H9 (cell line): ENCODE results near the gene TERC. TPM values are rescaled to one million over a fixed set of nuclear protein-coding genes. Genes with fewer than 3 reads are reported as not detected.

Source experiments
- DNase-seq: peaks from one replicate; pipeline ENCODE4 v3.0.0-alpha.2; 2017
- H2AFZ ChIP-seq: one replicate; pipeline ENCODE4 v1.6.1; 2013; ENCODE audit warnings: mild to moderate bottlenecking, low read length, control low read depth, moderate library complexity
- H2AK5ac ChIP-seq: 2 replicates; pipeline ENCODE4 v1.6.1; 2013; ENCODE audit warnings: low read length, control low read depth, mixed read lengths; ENCODE audit not compliant: insufficient read length
- H2BK120ac ChIP-seq: one replicate; pipeline ENCODE4 v1.6.1; 2013; ENCODE audit warnings: low read depth, mild to moderate bottlenecking, low read length, control low read depth, inconsistent platforms; ENCODE audit not compliant: poor library complexity, severe bottlenecking
- H2BK12ac ChIP-seq: 2 replicates; pipeline ENCODE4 v1.6.1; 2013; ENCODE audit warnings: low read length, control low read depth, mixed read lengths, low read depth; ENCODE audit not compliant: insufficient read length
- H2BK15ac ChIP-seq: 2 replicates; pipeline ENCODE4 v1.6.1; 2013; ENCODE audit warnings: low read depth, low read length, control low read depth
- H2BK20ac ChIP-seq: one replicate; pipeline ENCODE4 v1.6.1; 2013; ENCODE audit warnings: low read depth, mild to moderate bottlenecking, low read length, control low read depth, inconsistent platforms; ENCODE audit not compliant: poor library complexity, severe bottlenecking
- H2BK5ac ChIP-seq: 2 replicates; pipeline ENCODE4 v1.6.1; 2013; ENCODE audit warnings: low read length, control low read depth, mixed read lengths; ENCODE audit not compliant: insufficient read length
- H3K14ac ChIP-seq: 2 replicates; pipeline ENCODE4 v1.6.1; 2013; ENCODE audit warnings: low read length, control low read depth; ENCODE audit not compliant: insufficient read depth
- H3K18ac ChIP-seq: 2 replicates; pipeline ENCODE4 v1.6.1; 2013; ENCODE audit warnings: low read depth, mild to moderate bottlenecking, mixed read lengths, low read length, control low read depth; ENCODE audit not compliant: insufficient read length
- H3K23ac ChIP-seq: 2 replicates; pipeline ENCODE4 v1.6.1; 2013; ENCODE audit warnings: low read length, control low read depth, mixed read lengths, low read depth; ENCODE audit not compliant: insufficient read length
- H3K23me2 ChIP-seq: 2 replicates; pipeline ENCODE4 v1.6.1; 2013; ENCODE audit warnings: low read depth, mild to moderate bottlenecking, mixed read lengths, low read length, control low read depth; ENCODE audit not compliant: insufficient read length, poor library complexity, severe bottlenecking
- H3K27ac ChIP-seq: 2 replicates; pipeline ENCODE4 v1.5.1; 2013; ENCODE audit warnings: low read length, control low read depth, mixed read lengths, low read depth; ENCODE audit not compliant: insufficient read length
- H3K27me3 ChIP-seq: 2 replicates; pipeline ENCODE4 v1.6.1; 2013; ENCODE audit warnings: low read length, control low read depth, inconsistent platforms; ENCODE audit not compliant: insufficient read depth
- H3K4ac ChIP-seq: 2 replicates; pipeline ENCODE4 v1.6.1; 2013; ENCODE audit warnings: low read depth, mild to moderate bottlenecking, control low read depth, inconsistent platforms, low read length, moderate library complexity
- H3K4me1 ChIP-seq: 2 replicates; pipeline ENCODE4 v1.6.1; 2013; ENCODE audit warnings: low read length, control low read depth, inconsistent platforms; ENCODE audit not compliant: insufficient read depth
- H3K4me2 ChIP-seq: 2 replicates; pipeline ENCODE4 v1.6.1; 2013; ENCODE audit warnings: low read length, control low read depth, mixed read lengths; ENCODE audit not compliant: insufficient read length, insufficient read depth
- H3K56ac ChIP-seq: 2 replicates; pipeline ENCODE4 v1.6.1; 2013; ENCODE audit warnings: low read depth, mild to moderate bottlenecking, mixed read lengths, low read length, control low read depth; ENCODE audit not compliant: insufficient read length
- H3K79me1 ChIP-seq: 2 replicates; pipeline ENCODE4 v1.6.1; 2013; ENCODE audit warnings: low read depth, mild to moderate bottlenecking, moderate library complexity, low read length, control low read depth, inconsistent platforms; ENCODE audit not compliant: insufficient read depth, poor library complexity, severe bottlenecking
- H3K79me2 ChIP-seq: 2 replicates; pipeline ENCODE4 v1.6.1; 2013; ENCODE audit warnings: low read length, control low read depth, inconsistent platforms; ENCODE audit not compliant: insufficient read depth
- H3K9ac ChIP-seq: 2 replicates; pipeline ENCODE4 v1.6.1; 2013; ENCODE audit warnings: low read length, control low read depth, mixed read lengths; ENCODE audit not compliant: insufficient read length; ENCODE audit errors: extremely low read depth
- H3K9me3 ChIP-seq: one replicate; pipeline ENCODE4 v1.6.1; 2013; ENCODE audit warnings: low read depth, low read length, inconsistent platforms; ENCODE audit not compliant: control insufficient read depth
- H3T11ph ChIP-seq: one replicate; pipeline ENCODE4 v1.6.1; 2013; ENCODE audit warnings: mild to moderate bottlenecking, low read length, control low read depth, inconsistent platforms
- H4K20me1 ChIP-seq: one replicate; pipeline ENCODE4 v1.6.1; 2013; ENCODE audit not compliant: control insufficient read depth, insufficient read length, insufficient read depth
- H4K5ac ChIP-seq: 2 replicates; pipeline ENCODE4 v1.6.1; 2013; ENCODE audit warnings: low read depth, mild to moderate bottlenecking, mixed read lengths, low read length, control low read depth; ENCODE audit not compliant: insufficient read length
- H4K8ac ChIP-seq: replicated peaks from 2 replicates; pipeline ENCODE4 v1.6.1; 2013; ENCODE audit warnings: low read length, control low read depth, mixed read lengths, low read depth; ENCODE audit not compliant: insufficient read length
- H4K91ac ChIP-seq: 2 replicates; pipeline ENCODE4 v1.6.1; 2013; ENCODE audit warnings: low read depth, mild to moderate bottlenecking, moderate library complexity, mixed read lengths, low read length, control low read depth; ENCODE audit not compliant: insufficient read length
- H3K27ac Mint-ChIP-seq, 3 experiments: 2 replicates in 2 of 3; 3 replicates in 1 of 3; pipeline ENCODE4 v1.8.0; 2020 to 2021; ENCODE audit warnings: mixed read lengths in 3 of 3, mild to moderate bottlenecking in 1 of 3, moderate library complexity in 1 of 3
- H3K27me3 Mint-ChIP-seq: 2 replicates; pipeline ENCODE4 v1.8.0; 2021; ENCODE audit warnings: low read depth, mild to moderate bottlenecking, moderate library complexity, mixed read lengths
- H3K36me3 Mint-ChIP-seq, 3 experiments: 2 replicates in 2 of 3; 3 replicates in 1 of 3; pipeline ENCODE4 v1.8.0; 2020 to 2021; ENCODE audit warnings: low read depth in 3 of 3, mixed read lengths in 3 of 3; ENCODE audit not compliant: insufficient read depth in 1 of 3
- H3K4me1 Mint-ChIP-seq, 2 experiments: 2 replicates each; pipeline ENCODE4 v1.8.0; 2020; ENCODE audit warnings: mixed read lengths in 2 of 2
- H3K4me3 Mint-ChIP-seq, 2 experiments: 2 replicates in 1 of 2; 3 replicates in 1 of 2; pipeline ENCODE4 v1.8.0; 2020 to 2021; ENCODE audit warnings: mild to moderate bottlenecking in 2 of 2, mixed read lengths in 2 of 2, moderate library complexity in 1 of 2
- H3K9me3 Mint-ChIP-seq, 2 experiments: 2 replicates in 1 of 2; 3 replicates in 1 of 2; pipeline ENCODE4 v1.8.0; 2020; ENCODE audit warnings: mild to moderate bottlenecking in 2 of 2, mixed read lengths in 2 of 2, moderate library complexity in 1 of 2
- CTCF ChIP-seq: fragments of 200-600 bp; sonication (generic); conservative IDR thresholded peaks from 3 replicates; pipeline ENCODE4 v1.8.0; 2021; ENCODE audit warnings: antibody characterized with exemption, mild to moderate bottlenecking
- WGBS: extraction: QIAGEN DNeasy Blood & Tissue Kit; methylation state at CpG from one replicate; pipeline ENCODE4 v1.1.7; 2013; ENCODE audit warnings: missing lambda C conversion rate, low lambda C conversion rate, mixed read lengths; ENCODE audit not compliant: insufficient read length; ENCODE audit errors: extremely low coverage; 5-methylcytosine and 5-hydroxymethylcytosine counted together
- total RNA-seq: library from RNA; stranded (reverse); gene quantifications from 2 replicates; pipeline ENCODE4 v1.2.1, GENCODE V29; 2021

Gene TERC
- total RNA-seq, 1 experiment from 2014 or later = 14.1 TPM

- Histone ChIP-seq H3K27ac (no peak overlapping the region), H3K23ac (no peak overlapping the region), H3K4me2 (no peak overlapping the region), H4K8ac (no peak overlapping the region), H3K27me3 (no peaks in the 10 kb centered on the region), H3K79me1 (no peaks in the 10 kb centered on the region), H3K14ac (no peak overlapping the region), H2BK120ac (no peak overlapping the region), H3K56ac (no peak overlapping the region), H3K9ac (no peak overlapping the region), H2AK5ac (no peak overlapping the region), H3K23me2 (no peaks in the 10 kb centered on the region), H2BK12ac (no peak overlapping the region), H2BK5ac (no peak overlapping the region), H3T11ph (no peak overlapping the region), H4K20me1 (no peaks in the 10 kb centered on the region), H3K79me2 (no peaks in the 10 kb centered on the region), H2BK15ac (no peak overlapping the region), H4K91ac (no peak overlapping the region), H3K4me1 (no peaks in the 10 kb centered on the region), H3K9me3 (no peaks in the 10 kb centered on the region), H2BK20ac (no peak overlapping the region), H3K18ac (no peak overlapping the region), H2AFZ (no peak overlapping the region), H3K4ac (no peak overlapping the region), H4K5ac (no peak overlapping the region)
- WGBS = no CpG with 5 or more reads among the region's 1 CpG
- no peak for DNase-seq
- H3K27ac Mint-ChIP-seq = no peak overlapping the region; a peak in 1 of 7 replicates
- H3K27me3 Mint-ChIP-seq = no peaks in the 10 kb centered on the region
- no peaks in the 10 kb centered on the region for H3K9me3 Mint-ChIP-seq
- H3K4me3 Mint-ChIP-seq = no peak overlapping the region
- peaks cover 0 to 8% of the 10 kb centered on the region in 2 experiments; a peak in 2 of 4 replicates for H3K4me1 Mint-ChIP-seq
- H3K36me3 Mint-ChIP-seq = peaks cover 11 to 47% (median 32%) of the 10 kb centered on the region in 3 experiments; a peak in 6 of 7 replicates
- TF ChIP-seq CTCF = no peak
These were observed 22.9 kb upstream of the TERC start for GRCh38 chr3:169787791-169788190.
